ENCODE measurements around the gene BHLHE41.

Gene BHLHE41

DNA sequence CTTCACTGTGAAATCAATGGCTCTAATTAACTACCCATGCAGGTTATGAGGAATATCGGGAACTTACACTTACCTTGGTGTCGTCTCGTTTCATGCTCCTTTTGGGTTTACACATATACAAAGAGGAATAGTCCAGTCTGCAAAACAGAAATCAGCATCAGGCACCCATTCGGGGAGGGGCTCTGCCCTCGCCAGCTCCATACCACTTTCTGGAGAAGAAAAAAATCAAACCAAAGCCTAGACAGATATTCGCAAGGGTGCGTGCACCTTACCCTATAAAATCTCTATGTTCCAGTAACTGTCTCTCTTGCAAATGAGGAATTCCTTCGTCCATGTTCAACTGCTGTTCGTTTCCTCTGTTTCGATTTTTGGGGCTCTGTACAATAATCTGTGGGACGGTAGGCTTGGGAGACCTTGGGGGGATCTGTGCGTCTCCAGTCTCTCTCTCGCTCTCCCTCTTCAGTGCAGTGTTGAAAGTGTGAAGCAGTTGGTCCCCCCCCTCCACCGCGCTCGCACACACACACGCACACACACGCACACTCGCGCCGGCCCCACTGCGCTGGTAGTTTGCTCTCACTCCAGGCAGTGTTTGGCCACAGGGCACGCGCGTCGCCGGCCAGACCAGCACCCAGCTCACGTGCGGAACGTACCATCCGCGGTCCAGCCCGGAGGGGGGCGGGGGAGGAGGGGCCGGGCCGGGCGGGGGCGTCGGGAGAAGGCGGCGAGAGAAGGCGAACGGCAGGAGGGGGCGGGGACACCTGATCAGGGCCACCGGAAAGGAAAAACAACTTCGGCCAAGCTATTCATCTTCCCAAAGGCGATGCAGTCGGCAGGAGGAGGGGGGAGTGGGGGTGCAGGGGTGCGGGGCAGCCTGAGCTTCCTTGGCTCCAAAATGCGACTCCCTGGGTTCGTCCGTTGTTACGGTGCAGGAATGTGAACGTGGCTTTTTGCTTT is at the start of gene BHLHE41:
TSS of gene BHLHE41 (minus strand) at position 592 of the 954 bp plus-strand sequence. CDS start at position 334, 258 bp downstream.
- TF ChIP-seq, protein P1, sequence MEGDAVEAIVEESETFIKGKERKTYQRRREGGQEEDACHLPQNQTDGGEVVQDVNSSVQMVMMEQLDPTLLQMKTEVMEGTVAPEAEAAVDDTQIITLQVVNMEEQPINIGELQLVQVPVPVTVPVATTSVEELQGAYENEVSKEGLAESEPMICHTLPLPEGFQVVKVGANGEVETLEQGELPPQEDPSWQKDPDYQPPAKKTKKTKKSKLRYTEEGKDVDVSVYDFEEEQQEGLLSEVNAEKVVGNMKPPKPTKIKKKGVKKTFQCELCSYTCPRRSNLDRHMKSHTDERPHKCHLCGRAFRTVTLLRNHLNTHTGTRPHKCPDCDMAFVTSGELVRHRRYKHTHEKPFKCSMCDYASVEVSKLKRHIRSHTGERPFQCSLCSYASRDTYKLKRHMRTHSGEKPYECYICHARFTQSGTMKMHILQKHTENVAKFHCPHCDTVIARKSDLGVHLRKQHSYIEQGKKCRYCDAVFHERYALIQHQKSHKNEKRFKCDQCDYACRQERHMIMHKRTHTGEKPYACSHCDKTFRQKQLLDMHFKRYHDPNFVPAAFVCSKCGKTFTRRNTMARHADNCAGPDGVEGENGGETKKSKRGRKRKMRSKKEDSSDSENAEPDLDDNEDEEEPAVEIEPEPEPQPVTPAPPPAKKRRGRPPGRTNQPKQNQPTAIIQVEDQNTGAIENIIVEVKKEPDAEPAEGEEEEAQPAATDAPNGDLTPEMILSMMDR (conservative IDR thresholded peaks at IDR 0.05), result no peak
- TF ChIP-seq ZFX (IDR thresholded peaks at IDR 0.05), result no peak
- H3K27ac ChIP-seq, result peak within 1 kb of the TSS; percentile 70

DNA sequence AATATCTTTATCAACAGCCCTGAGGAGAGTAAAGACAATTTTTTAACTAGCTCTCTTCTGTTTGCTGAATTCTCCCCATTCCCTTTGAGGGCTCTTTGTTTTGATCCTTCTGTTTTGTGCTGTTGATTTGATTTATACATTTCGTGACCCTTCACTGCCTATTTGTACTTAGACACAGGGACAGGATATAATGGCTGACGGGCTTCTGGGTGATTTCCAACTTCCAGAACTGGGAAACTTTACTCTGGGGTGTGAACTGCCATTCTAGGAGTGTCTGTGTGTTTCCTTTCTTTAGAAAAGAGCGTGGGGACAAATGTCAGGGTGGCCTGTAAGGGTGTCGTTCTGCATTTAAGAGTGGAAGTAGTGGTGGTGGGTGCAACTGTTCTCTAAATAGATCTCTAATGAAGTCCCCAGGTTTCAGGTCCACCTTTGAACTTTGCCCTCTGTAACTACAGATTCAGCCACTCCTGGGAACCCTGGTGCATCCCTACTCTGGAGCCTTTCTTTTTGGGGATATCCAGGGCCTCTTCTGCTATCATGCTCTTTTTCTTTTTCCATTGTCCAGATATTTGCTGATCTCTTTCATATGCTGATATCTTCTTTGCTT is 48.2 kb upstream of the BHLHE41 start:
- H3K27ac ChIP-seq, result peak overlapping the region; percentile 77; the same call in 1 of the 2 replicates
- TF ChIP-seq, protein P1 (conservative IDR thresholded peaks at IDR 0.05), result no peak
- TF ChIP-seq ZFX (IDR thresholded peaks at IDR 0.05), result no peak

DNA sequence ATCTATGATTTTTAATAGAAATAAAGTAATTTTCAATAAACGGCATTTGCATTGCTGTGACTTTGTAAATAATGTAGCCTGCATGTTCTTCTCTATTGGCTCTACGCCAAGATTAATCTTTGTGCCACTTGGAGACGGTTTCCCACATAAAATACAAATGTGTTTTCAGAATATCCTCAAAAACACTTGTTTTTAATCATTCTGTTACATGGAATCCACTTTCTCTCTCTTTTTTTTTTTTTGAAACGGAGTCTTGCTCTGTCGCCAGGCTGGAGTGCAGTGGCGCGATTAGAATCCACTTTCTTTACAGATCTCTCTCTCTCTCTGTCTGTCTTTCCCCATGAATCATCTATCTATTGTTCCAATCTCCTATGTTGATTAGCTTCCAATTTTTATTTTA is 47.7 kb upstream of the BHLHE41 start:
- H3K27ac ChIP-seq, result no peak overlapping the region; the same call in 1 of the 2 replicates
- TF ChIP-seq ZFX (IDR thresholded peaks at IDR 0.05), result no peak
- TF ChIP-seq, protein P1 (conservative IDR thresholded peaks at IDR 0.05), result no peak

DNA sequence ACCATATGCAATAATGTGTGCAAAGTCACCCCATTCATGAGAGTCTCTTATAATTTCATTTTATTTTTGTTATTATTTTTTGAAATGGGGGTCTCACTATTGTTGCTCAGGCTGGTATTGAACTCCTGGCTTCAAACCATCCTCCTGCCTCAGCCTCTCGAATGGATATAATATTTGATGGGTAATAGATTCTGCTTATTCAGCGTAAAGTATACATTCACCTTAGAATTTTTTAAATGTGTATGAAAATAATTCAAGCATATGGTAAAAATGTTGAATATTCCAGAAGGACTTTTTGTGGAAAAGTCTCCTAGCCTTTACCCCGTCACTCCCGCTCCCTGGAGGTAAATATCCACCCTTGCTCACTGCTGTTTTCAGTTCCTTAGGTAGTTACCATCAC is 47.2 kb upstream of the BHLHE41 start:
- H3K27ac ChIP-seq, result no peak overlapping the region
- TF ChIP-seq ZFX (IDR thresholded peaks at IDR 0.05), result no peak
- TF ChIP-seq, protein P1 (conservative IDR thresholded peaks at IDR 0.05), result no peak

DNA sequence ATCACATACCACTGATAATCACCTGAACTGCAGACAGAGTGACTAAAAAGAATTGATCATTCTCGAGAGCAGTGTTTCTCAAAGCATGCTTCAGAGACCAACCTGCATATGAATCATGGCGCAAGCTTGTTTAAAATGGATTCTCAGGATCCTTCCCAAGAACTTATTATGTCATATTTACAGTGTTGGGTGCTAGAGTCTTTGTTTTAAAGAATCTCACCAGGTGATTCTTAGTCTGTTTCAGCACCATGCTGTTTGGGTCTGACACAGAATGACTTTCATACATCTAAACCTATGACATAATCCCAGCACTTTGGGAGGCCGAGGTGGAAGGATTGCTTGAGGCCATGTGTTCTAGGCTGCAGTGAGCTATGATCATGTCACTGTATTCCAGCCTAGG is 39.3 kb upstream of the BHLHE41 start:
- TF ChIP-seq, protein P1 (conservative IDR thresholded peaks at IDR 0.05), result no peak
- TF ChIP-seq ZFX (IDR thresholded peaks at IDR 0.05), result no peak
- H3K27ac ChIP-seq, result no peak overlapping the region

DNA sequence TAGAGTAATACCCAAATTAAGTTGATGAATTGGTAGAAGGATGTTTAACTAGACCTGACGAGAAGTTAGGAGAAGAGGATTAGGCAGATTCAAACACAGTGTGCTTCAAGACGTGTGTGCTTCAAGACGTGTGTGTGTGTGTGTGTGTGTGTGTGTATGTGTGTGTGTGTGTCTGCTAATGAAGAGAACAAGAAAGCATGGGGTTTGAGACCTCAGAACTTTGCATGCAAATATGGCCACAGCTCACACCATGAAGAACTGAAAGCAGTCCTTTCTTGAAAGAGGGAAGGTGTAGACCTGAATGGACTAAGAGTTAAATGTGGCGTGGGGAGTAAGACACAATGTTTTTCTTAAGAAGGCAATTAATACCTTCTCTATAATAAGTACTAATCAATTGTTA is 38.1 kb upstream of the BHLHE41 start:
- no peak for TF ChIP-seq ZFX (IDR thresholded peaks at IDR 0.05)
- TF ChIP-seq, protein P1 (conservative IDR thresholded peaks at IDR 0.05), result no peak
- H3K27ac ChIP-seq, result no peak overlapping the region

DNA sequence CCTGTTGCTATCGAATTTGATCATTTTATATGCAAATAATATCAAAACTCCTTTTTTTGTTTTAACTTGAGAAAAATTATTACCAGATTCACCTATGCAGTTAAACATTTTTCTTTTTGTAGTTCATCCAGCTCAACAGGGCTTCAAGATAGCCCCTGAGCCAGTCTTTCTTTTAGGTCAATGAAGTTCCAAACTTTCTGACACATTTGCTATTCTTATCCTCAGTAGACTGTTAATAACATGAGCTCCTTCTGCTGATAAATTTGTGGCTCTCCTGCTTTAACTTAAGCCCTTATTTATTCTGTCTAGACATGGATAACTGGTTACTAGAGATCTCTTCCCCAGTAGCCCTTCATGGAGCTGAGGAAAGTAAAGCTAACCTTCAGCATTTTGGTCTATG is 37.3 kb upstream of the BHLHE41 start:
- H3K27ac ChIP-seq, result no peak overlapping the region
- TF ChIP-seq, protein P1 (conservative IDR thresholded peaks at IDR 0.05), result no peak
- no peak for TF ChIP-seq ZFX (IDR thresholded peaks at IDR 0.05)

All from C4-2B (cell line).